ENCODE measurements around the gene OBSCN.

GRCh38 chr1:228346731-228347130 lies 138.9 kb downstream of the OBSCN start:
- TF ChIP-seq CTCF (IDR thresholded peaks at IDR 0.05; ENCODE audit: low read length) (no peak), EZH2 (IDR thresholded peaks at IDR 0.05; ENCODE audit: borderline replicate concordance, low read length) (no peak)
